A549 (cell line): ENCODE measurements around the gene PIM1. TPM values are rescaled to one million over a fixed set of nuclear protein-coding genes. Genes with fewer than 3 reads are reported as not detected.

Experiments
- ATAC-seq, 2 experiments: fragments of 200-7000 bp in 1 of 2; fragments of >200 bp in 1 of 2; cut with Nextera tagmentation in 1 of 2; cut with Tn5 transposase in 1 of 2; 3 replicates each; pipeline versions ENCODE4 v1.8.0 to v1.9.1; 2018 to 2020; ENCODE audit warnings: mild to moderate bottlenecking in 1 of 2, moderate library complexity in 1 of 2
- CTCF ChIA-PET: fragments of 300-600 bp; sonication (Branson Sonifier 250); formaldehyde crosslinking; extraction: SDS; loops from one replicate; lab custom pipeline; 2021; ENCODE audit warnings: antibody characterized with exemption, inconsistent platforms; lab: Yijun Ruan, JAX
- POLR2A ChIA-PET: fragments of 350-600 bp; formaldehyde crosslinking; extraction: SDS; loops from one replicate; lab custom pipeline; 2021; ENCODE audit warnings: antibody characterized with exemption, inconsistent platforms; lab: Yijun Ruan, JAX
- DNase-seq, 2 experiments: peaks; one replicate each; pipeline versions ENCODE4 v3.0.0 to v3.0.0-alpha.2; 2011 to 2016; ENCODE audit warnings: low read depth in 1 of 2, low spot score in 1 of 2
- FAIRE-seq: peaks from 2 replicates; lab custom pipeline; 2011; peaks lifted over from hg19 to GRCh38; lab: Jason Lieb, UNC
- H3K27ac ChIP-seq, 2 experiments: fragments of >200 bp; sonication (Bioruptor Twin); formaldehyde crosslinking; 3 replicates each; pipeline ENCODE4 v1.5.1; 2016 to 2017
- H3K4me1 ChIP-seq: fragments of >200 bp; sonication (Bioruptor Twin); formaldehyde crosslinking; 3 replicates; pipeline ENCODE4 v1.6.1; 2016
- H3K4me2 ChIP-seq: fragments of >200 bp; sonication (Bioruptor Twin); formaldehyde crosslinking; 3 replicates; pipeline ENCODE4 v1.6.1; 2016
- H3K4me3 ChIP-seq: fragments of >200 bp; sonication (Bioruptor Twin); formaldehyde crosslinking; 3 replicates; pipeline ENCODE4 v1.5.1; 2016
- H3K9me3 ChIP-seq: fragments of >200 bp; sonication (Bioruptor Twin); formaldehyde crosslinking; 3 replicates; pipeline ENCODE4 v1.6.1; 2016
- CHD4 ChIP-seq: fragments of 200-600 bp; sonication (generic); IDR thresholded peaks from 2 replicates; pipeline ENCODE4 v1.6.1; 2016; ENCODE audit warnings: antibody characterized with exemption, mild to moderate bottlenecking, borderline replicate concordance
- EP300 ChIP-seq, 2 experiments: fragments of >200 bp; sonication (Bioruptor Twin); formaldehyde crosslinking; IDR thresholded peaks; 2 replicates in 1 of 2; 3 replicates in 1 of 2; pipeline ENCODE4 v1.6.1; 2016 to 2017
- FOSL2 ChIP-seq, 2 experiments: fragments of 450-650 bp in 1 of 2; fragments of >200 bp in 1 of 2; sonication (Bioruptor Twin) in 1 of 2; formaldehyde crosslinking; IDR thresholded peaks; 2 replicates each; pipeline versions ENCODE4 v1.5.0 to v1.6.1; 2016 to 2020; ENCODE audit warnings: mild to moderate bottlenecking in 1 of 2, moderate library complexity in 1 of 2
- HEYL ChIP-seq: fragments of 250-450 bp; sonication (Bioruptor Pico); IDR thresholded peaks from 2 replicates; pipeline ENCODE4 v1.8.0; 2021; ENCODE audit warnings: mild to moderate bottlenecking, moderate library complexity
- JUN ChIP-seq, 2 experiments: fragments of >200 bp; sonication (Bioruptor Twin); formaldehyde crosslinking; IDR thresholded peaks; 2 replicates in 1 of 2; 3 replicates in 1 of 2; pipeline ENCODE4 v1.6.1; 2016 to 2017
- JUNB ChIP-seq: fragments of >200 bp; sonication (Bioruptor Twin); formaldehyde crosslinking; IDR thresholded peaks from 2 replicates; pipeline ENCODE4 v1.6.1; 2016
- KDM1A ChIP-seq: fragments of 200-600 bp; sonication (generic); IDR thresholded peaks from 2 replicates; pipeline ENCODE4 v1.6.1; 2016; ENCODE audit warnings: low read depth, mild to moderate bottlenecking
- MYC ChIP-seq: IDR thresholded peaks from 2 replicates; pipeline ENCODE4 v1.6.1; 2012; ENCODE audit warnings: mild to moderate bottlenecking, inconsistent platforms, low read length, improper control_type of control experiment, borderline replicate concordance
- POLR2AphosphoS2 ChIP-seq: conservative IDR thresholded peaks from 2 replicates; pipeline ENCODE4 v1.6.1; 2012; ENCODE audit warnings: low read length, improper control_type of control experiment, inconsistent platforms
- TFCP2L1 ChIP-seq: fragments of 250-450 bp; sonication (Bioruptor Pico); IDR thresholded peaks from 2 replicates; pipeline ENCODE4 v1.5.0; 2021; ENCODE audit warnings: mild to moderate bottlenecking
- TP53 ChIP-seq: fragments of 250-450 bp; sonication (Bioruptor Pico); IDR thresholded peaks from 2 replicates; pipeline ENCODE4 v1.5.0; 2021; ENCODE audit warnings: mild to moderate bottlenecking, moderate library complexity
- WGBS: methylation state at CpG from one replicate; pipeline ENCODE4 v1.1.6; 2017; ENCODE audit errors: missing lambda C conversion rate; 5-methylcytosine and 5-hydroxymethylcytosine counted together
- polyA plus RNA-seq, 4 experiments: library from polyadenylated mRNA; depleted of rRNA in 3 of 4; stranded (reverse); fragments of >200 nt; fragmentation: RNase III in 1 of 4; extraction: RNeasy Plus Mini Kit Qiagen cat#74134 plus additional on column Dnase treatment in 1 of 4; gene quantifications; 2 replicates in 3 of 4; 3 replicates in 1 of 4; pipeline ENCODE4 v1.2.3, GENCODE V29; 2011 to 2017
- TF ChIP-seq, protein P1 (sequence below): fragments of 250-450 bp; sonication (Bioruptor Pico); IDR thresholded peaks from 2 replicates; pipeline ENCODE4 v1.5.0; 2021; ENCODE audit warnings: mild to moderate bottlenecking, moderate library complexity, borderline replicate concordance
- TF ChIP-seq, protein P2 (sequence below): fragments of >200 bp; sonication (Bioruptor Twin); formaldehyde crosslinking; IDR thresholded peaks from 3 replicates; pipeline ENCODE4 v1.6.1; 2016

The PIM1 gene
- polyA plus RNA-seq, 2 of the 4 experiments (the other 2 are of a cell fraction): 15.4 to 19.0 TPM

DNA sequence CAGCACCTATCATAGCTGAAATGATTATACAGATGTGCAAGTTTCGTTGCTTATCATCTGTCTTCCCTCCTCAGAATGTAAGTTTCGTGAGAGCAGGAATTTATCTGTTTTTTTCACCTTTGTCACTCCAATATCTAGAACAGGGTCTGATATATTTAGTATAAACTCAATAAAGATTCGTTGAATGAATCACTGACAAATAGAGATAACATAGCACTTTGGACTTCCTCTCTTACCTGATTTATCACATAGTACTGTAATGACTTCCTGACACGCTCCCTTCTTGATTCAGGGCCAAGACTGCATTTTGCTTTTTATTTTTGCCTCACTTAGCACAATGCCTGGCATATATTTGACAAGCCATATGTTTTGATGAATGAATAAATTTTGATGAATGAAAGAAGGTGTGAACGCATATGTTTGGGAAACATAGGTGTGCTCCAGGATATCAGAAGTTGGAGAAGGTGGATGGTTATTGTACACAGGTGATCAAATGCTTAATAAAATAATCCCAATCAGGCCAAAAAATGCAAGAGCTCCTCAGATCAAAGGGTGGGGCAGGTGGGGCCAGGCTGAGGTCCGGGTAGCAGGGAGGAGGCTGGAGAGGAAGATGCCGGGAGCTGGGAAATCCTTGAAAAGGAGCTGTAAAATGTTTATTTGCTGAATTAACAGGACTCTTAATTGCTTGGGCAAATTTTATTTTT lies 33.0 kb downstream of the PIM1 start:
- FAIRE-seq: no peak
- no peak overlapping the region for H3K4me2 ChIP-seq
- ChIA-PET CTCF (interaction anchor here (1.3 to 25.6 kb wide), 3 partner anchors 7 to 180 kb away, joined by 3 to 546 read pairs (median 5); no protein-coding TSS in a partner anchor), POLR2A (no interaction called here)
- no peak for ATAC-seq
- peaks cover 27% of the 10 kb centered on the region for H3K4me1 ChIP-seq
- no peaks in the 10 kb centered on the region for H3K9me3 ChIP-seq
- 68% methylated on average over 7 of the region's 7 CpGs for WGBS
- no peak for TF ChIP-seq POLR2AphosphoS2
- no peak for TF ChIP-seq EP300 (IDR thresholded peaks at IDR 0.05)
- TF ChIP-seq, protein P1, sequence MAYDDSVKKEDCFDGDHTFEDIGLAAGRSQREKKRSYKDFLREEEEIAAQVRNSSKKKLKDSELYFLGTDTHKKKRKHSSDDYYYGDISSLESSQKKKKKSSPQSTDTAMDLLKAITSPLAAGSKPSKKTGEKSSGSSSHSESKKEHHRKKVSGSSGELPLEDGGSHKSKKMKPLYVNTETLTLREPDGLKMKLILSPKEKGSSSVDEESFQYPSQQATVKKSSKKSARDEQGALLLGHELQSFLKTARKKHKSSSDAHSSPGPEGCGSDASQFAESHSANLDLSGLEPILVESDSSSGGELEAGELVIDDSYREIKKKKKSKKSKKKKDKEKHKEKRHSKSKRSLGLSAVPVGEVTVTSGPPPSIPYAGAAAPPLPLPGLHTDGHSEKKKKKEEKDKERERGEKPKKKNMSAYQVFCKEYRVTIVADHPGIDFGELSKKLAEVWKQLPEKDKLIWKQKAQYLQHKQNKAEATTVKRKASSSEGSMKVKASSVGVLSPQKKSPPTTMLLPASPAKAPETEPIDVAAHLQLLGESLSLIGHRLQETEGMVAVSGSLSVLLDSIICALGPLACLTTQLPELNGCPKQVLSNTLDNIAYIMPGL: no peak
- TF ChIP-seq HEYL: no peak
- TF ChIP-seq FOSL2 (IDR thresholded peaks at IDR 0.05): no peak
- TF ChIP-seq FOSL2 (CRISPR knock-in tag; IDR thresholded peaks at IDR 0.05): no peak
- TF ChIP-seq KDM1A: no peak
- no peak for TF ChIP-seq CHD4
- no peak for TF ChIP-seq TP53
- no peak for TF ChIP-seq TFCP2L1 (CRISPR knock-in tag)
- no peak for TF ChIP-seq JUNB
- TF ChIP-seq, protein P2, sequence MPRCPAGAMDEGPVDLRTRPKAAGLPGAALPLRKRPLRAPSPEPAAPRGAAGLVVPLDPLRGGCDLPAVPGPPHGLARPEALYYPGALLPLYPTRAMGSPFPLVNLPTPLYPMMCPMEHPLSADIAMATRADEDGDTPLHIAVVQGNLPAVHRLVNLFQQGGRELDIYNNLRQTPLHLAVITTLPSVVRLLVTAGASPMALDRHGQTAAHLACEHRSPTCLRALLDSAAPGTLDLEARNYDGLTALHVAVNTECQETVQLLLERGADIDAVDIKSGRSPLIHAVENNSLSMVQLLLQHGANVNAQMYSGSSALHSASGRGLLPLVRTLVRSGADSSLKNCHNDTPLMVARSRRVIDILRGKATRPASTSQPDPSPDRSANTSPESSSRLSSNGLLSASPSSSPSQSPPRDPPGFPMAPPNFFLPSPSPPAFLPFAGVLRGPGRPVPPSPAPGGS: no peak
- no peak for DNase-seq
- H3K4me3 ChIP-seq: no peak overlapping the region
- H3K27ac ChIP-seq: no peak overlapping the region

DNA sequence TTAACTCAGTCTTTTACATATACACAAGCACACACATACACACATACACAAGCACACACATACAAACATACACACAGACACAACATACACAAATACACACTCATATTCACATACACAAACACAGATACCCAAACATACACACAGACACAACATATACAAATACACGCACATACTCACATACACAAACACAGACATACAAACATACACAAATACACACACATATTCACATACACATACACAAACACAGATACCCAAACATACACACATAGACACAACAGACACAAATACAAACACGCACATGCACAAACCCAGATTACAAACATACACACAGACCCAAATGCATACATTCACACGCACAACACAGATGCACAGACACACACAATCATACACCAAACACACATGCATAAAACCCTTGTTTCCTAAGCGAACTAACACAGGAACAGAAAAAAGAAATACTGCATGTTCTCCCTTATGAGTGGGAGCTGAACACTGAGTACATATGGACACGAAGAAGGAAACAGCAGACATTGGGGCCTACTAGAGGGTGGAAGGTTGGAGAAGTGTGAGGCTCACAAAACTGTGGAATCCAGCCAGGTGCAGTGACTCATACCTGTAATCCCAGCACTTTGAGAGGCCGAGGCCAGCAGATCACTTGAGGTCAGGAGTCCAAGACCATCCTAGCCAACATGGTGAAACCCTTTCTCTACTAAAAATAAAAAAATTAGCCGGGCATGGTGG lies 34.2 kb downstream of the PIM1 start:
- no peaks in the 10 kb centered on the region for H3K9me3 ChIP-seq
- FAIRE-seq: no peak
- TF ChIP-seq JUN (IDR thresholded peaks at IDR 0.05) (no peak), FOSL2 (IDR thresholded peaks at IDR 0.05) (0 out of 2 replicates have a peak, but pooled peaks have one; percentile 17), FOSL2 (CRISPR knock-in tag; IDR thresholded peaks at IDR 0.05) (peak; percentile 42)
- CTCF ChIA-PET: interaction anchor here (0.8 to 25.6 kb wide), 5 partner anchors 10 to 318 kb away, joined by 3 to 546 read pairs (median 3); partner anchors contain the start of gene C6orf89
- H3K4me2 ChIP-seq: peak overlapping the region; percentile 39
- peak in 1 of 2 experiments; percentile 48 for DNase-seq
- peaks cover 27% of the 10 kb centered on the region for H3K4me1 ChIP-seq
- 57% methylated on average over 7 of the region's 7 CpGs for WGBS
- no peak overlapping the region for H3K4me3 ChIP-seq
- H3K27ac ChIP-seq: peak overlapping the region in 1 of 2 experiments; percentile 82; a peak in 4 of 6 replicates
- POLR2A ChIA-PET: interaction anchor here (0.6 kb wide), 1 partner anchor 66 kb away, joined by 13 read pairs; no protein-coding TSS in a partner anchor
- no peak for ATAC-seq

DNA sequence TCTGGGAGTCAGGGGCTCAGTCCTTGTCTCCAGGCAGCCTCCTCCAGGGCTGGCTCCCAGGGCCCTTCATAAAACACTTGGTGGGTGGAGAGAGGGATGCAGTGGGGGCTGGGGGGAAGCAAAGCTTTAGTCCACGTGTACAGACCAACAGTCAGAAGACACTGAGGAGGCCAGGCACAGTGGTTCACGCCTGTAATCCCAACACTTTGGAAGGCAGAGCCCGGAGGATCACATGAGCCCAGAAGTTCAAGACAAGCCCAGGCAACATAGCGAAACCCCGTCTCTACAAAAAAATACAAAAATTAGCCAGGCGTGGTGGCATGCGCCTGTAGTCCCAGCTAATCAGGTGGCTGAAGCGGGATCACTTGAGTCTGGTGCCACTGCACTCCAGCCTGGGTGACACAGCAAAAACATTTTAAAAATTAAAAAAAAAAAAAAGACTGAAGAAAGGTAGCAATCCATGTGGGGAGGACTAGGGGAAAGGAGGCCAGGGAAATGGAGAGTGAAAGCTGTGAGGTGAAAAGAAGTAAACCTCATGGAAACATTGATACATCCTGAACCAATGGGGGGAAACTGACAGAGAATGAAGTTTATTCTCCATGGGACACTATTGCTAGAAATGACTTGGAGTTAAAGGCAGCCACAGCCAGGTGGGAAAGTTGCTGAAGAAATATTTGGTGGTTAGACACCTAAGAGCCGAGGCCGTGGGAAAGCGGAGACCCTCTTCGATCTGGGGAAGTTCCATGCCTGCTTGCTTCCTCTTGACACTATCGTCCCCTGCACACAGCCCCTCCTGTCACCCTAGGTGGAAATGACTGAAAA lies 35.4 kb downstream of the PIM1 start:
- POLR2A ChIA-PET: no interaction called here
- Histone ChIP-seq H3K4me1 (peaks cover 31% of the 10 kb centered on the region), H3K4me3 (no peak overlapping the region), H3K27ac (peak overlapping the region; percentile 51 to 82; a peak in 5 of 6 replicates), H3K9me3 (no peaks in the 10 kb centered on the region)
- CTCF ChIA-PET: interaction anchor here (0.8 to 25.6 kb wide), 8 partner anchors 8 to 439 kb away, joined by 3 to 546 read pairs (median 4); partner anchors contain the start of genes C6orf89 and PIM1
- WGBS: 86% methylated on average over 13 of the region's 13 CpGs
- ATAC-seq (no peak), DNase-seq (no peak)
- no peak for TF ChIP-seq MYC
- TF ChIP-seq, all 56 proteins: peak for 0
- H3K4me2 ChIP-seq: peak overlapping the region; percentile 39; the same call in 2 of the 3 replicates
- FAIRE-seq: no peak
